IPS-NIHi7 (cell line): ENCODE data around the gene SARDH.

Experiments used
- DNase-seq: peaks from one replicate; pipeline ENCODE4 v3.0.0; 2012; ENCODE audit warnings: mixed read lengths; ENCODE audit errors: extremely low spot score

The SARDH gene, protein sequence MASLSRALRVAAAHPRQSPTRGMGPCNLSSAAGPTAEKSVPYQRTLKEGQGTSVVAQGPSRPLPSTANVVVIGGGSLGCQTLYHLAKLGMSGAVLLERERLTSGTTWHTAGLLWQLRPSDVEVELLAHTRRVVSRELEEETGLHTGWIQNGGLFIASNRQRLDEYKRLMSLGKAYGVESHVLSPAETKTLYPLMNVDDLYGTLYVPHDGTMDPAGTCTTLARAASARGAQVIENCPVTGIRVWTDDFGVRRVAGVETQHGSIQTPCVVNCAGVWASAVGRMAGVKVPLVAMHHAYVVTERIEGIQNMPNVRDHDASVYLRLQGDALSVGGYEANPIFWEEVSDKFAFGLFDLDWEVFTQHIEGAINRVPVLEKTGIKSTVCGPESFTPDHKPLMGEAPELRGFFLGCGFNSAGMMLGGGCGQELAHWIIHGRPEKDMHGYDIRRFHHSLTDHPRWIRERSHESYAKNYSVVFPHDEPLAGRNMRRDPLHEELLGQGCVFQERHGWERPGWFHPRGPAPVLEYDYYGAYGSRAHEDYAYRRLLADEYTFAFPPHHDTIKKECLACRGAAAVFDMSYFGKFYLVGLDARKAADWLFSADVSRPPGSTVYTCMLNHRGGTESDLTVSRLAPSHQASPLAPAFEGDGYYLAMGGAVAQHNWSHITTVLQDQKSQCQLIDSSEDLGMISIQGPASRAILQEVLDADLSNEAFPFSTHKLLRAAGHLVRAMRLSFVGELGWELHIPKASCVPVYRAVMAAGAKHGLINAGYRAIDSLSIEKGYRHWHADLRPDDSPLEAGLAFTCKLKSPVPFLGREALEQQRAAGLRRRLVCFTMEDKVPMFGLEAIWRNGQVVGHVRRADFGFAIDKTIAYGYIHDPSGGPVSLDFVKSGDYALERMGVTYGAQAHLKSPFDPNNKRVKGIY

GRCh38 chr9:133737774-133738639 lies at the start of gene SARDH:
TSS of gene SARDH (minus strand) at chr9:133738352. CDS start at chr9:133734173, 4,179 bp downstream.
- peak; percentile 83 for DNase-seq

DNA sequence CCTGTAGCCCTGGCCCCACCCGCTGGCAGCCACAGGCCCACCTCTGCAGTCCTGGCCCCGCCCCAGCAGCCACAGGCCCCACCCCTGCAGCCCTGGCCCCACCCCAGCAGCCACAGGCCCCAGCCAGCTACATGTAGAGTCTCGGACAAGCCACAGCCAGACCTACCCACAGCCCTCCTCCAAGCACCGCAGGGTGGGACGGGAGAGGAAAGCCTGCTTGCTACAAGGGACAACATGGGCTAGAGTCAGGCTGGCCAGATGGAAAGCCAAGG lies 49.5 kb upstream of the SARDH start:
- peak; percentile 95 for DNase-seq

DNA sequence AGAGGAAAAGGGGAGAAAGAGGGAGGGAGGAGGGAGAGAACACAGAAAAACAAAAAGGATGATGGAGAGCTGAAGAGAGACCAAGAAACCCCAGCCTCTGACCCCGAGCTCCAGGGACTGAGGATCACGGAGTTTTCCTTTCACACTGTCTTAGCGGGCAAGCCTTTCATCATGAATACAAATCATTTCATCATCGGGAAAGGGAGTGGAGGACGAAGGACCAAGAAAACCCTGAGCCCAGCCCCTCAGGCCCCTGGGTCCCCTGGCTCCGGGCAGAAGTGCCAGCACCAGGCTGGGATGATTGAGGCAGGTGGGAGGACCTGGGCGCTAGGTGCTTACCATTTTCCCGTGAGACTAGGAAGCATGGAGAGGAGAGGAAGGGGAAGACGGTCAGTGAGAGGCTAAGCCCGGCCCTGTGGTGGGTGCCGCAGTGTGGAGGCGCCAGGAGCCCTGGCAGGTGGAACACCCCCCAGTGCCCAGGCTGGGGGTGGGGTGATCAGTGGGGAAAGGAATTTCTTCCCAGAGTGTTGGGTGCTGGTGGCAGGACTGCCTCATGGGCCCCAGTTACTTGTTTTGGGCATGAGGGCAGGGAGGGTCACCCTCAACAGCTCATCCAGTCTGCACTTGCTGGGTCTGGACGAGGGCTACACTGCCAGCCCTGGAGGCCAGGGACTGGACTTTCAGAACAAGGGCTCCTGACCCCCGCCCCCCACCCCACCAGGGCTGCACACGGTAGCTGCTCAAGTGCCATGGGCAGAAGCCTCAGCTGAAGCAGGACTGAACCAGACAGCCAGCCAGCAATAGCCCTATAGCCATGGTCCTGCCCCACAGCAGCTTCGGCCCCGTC lies 49.0 kb upstream of the SARDH start:
- DNase-seq, result no peak

- no peak for DNase-seq
Observed at GRCh38 chr9:133786371-133786753, 48.2 kb upstream of the SARDH start.

- no peak for DNase-seq
Observed at GRCh38 chr9:133785753-133786370, 47.7 kb upstream of the SARDH start.

- no peak for DNase-seq
Observed at GRCh38 chr9:133784731-133785561, 46.8 kb upstream of the SARDH start.

- DNase-seq, result no peak
Observed at GRCh38 chr9:133783331-133783731, 45.2 kb upstream of the SARDH start.

DNA sequence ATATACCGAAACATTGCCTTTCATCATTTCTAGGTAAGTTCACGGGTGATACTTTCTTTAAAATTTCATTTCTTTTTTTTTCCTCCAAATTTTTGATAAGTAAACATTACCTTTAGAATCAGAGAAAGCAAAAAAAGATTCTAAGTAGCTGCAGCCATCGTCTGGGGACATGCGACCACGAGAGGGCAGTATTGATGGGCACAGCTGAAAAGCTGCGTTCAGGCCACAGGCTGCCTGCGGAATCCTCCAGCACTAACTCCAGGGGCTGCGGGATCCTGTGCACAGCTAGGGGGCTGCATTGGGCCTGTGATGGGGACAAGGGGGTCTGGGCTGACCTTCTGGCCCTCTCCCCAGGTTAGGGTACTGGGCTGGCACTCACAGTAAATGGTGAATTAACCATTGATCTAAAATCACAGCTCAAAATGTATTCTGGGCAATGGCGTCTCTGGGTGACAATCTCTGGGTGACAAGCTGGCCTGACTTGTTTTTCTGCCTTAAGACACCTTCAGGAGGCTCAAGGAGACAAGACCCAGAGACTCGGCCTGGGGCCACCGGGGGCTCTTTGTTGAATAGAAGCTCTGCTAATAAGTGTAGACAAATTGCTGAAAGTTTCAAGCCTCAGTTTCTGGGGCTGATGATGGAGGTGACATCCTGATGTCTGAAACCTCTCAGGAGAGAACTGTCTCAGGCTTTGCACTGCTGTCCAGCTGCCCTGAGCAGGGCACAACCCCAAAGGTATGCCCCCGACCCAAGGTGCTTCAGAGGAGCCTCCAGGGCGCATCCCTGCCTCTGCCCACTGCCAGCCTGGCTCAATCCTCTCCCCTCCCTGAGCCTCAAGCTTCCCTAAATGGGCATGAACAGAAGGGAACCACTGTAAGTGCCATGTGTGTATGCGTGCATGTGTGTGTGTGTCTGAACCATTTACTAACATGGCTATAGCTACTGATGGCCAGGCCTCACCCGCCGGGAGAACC lies 44.3 kb upstream of the SARDH start:
- DNase-seq, result peak; percentile 91

GRCh38 chr9:133781828-133782135 lies 43.6 kb upstream of the SARDH start:
- no peak for DNase-seq

GRCh38 chr9:133780962-133781827 lies 43.0 kb upstream of the SARDH start:
- DNase-seq, result no peak

DNA sequence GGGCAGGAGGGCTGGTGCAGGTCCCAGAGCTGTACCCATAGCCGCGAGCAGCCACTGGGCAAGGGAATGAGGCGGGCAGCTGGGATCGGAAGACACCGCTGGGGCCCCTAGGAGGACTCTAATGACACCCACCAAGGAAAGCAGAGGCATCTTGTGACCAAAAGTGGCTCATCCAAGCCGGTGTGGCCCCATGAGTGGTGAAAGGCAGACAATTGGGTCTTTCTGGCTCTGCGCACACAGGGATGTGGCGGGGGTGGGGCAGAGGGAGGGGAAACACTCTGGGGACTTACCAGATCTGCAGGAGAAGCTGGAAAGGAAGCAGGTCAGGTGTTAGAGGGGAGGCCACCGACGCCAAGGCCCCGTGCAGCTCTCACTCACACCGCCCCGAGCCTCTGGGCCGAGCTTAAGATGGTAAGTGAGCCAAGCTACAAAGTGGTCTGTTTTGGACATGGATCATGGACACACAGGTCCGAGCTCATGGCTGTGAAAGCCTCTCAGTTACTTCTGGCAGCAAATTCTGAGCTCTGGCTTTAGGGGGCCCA lies 42.3 kb upstream of the SARDH start:
- no peak for DNase-seq

DNA sequence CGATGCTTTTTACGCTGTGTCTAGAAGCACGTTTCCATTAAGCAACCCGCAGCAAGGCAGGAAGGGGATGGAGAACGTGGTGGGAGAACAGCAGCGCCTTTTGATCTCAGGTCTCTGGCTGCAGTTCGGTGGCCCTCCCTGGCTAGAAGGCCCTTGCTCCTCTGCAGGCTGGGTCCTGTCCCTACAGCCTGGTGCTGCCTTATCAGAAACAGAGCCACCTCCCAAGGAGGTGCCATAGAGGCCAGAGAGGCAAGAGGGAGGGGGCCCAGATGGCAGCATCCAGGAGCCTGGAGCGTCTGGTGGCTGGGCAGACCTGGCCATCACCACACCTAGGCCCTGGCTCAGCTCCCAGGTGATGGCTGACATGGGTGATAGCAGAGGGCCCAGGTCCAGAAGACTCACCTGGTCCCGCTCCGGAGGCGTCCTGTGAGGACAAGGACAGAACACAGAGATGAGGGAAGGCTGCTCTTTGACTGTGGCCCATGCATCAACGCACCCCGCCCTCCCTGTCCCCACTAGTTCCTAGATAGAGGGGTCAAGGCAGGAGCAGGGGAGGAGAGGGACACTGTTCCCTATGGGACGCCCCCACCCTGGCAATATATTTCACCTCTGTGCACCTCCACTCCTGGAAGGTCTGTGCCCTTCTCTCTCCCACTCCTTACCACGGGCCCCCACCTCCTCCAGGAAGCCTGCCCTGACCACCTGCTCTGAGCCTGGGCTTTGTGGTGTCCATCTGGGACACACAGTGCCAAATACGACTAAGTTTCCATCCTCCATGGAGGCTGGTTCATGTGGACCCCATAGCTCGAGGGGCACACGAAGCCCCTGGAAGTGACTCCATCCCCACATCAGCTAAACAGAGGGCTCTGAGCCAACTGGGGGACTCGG lies 41.6 kb upstream of the SARDH start:
- no peak for DNase-seq

GRCh38 chr9:133779081-133779480 lies 40.9 kb upstream of the SARDH start:
- DNase-seq, result no peak

GRCh38 chr9:133778336-133779013 lies 40.3 kb upstream of the SARDH start:
- DNase-seq, result no peak

GRCh38 chr9:133777871-133778270 lies 39.7 kb upstream of the SARDH start:
- DNase-seq, result no peak
